Liver (tissue), 3 donors: ENCODE data around the gene KCND2.

Experiments
- FOXA1 ChIP-seq: IDR thresholded peaks from 2 replicates; pipeline ENCODE4 v1.6.1; 2016; ENCODE audit warnings: antibody characterized with exemption
- NR2F2 ChIP-seq: IDR thresholded peaks from 2 replicates; pipeline ENCODE4 v1.6.1; 2016; ENCODE audit warnings: antibody characterized with exemption
- RAD21 ChIP-seq, 2 donors: IDR thresholded peaks; 2 replicates each; pipeline ENCODE4 v1.6.1; 2016; ENCODE audit warnings: antibody characterized with exemption in 2 of 2, mild to moderate bottlenecking in 2 of 2
- REST ChIP-seq: IDR thresholded peaks from 2 replicates; pipeline ENCODE4 v1.6.1; 2016; ENCODE audit warnings: antibody characterized with exemption, mild to moderate bottlenecking
- RXRA ChIP-seq, 2 donors: IDR thresholded peaks; 2 replicates each; pipeline ENCODE4 v1.6.1; 2017 to 2018; ENCODE audit warnings: antibody characterized with exemption in 2 of 2, mild to moderate bottlenecking in 1 of 2
- SP1 ChIP-seq: IDR thresholded peaks from 2 replicates; pipeline ENCODE4 v1.6.1; 2018; ENCODE audit warnings: antibody characterized with exemption, mild to moderate bottlenecking
- TAF1 ChIP-seq: conservative IDR thresholded peaks from 2 replicates; pipeline ENCODE4 v1.6.1; 2016; ENCODE audit warnings: antibody characterized with exemption, mild to moderate bottlenecking
- YY1 ChIP-seq: IDR thresholded peaks from 2 replicates; pipeline ENCODE4 v1.6.1; 2016; ENCODE audit warnings: antibody characterized with exemption, mild to moderate bottlenecking
- TF ChIP-seq, protein P1 (sequence below): fragments of 150-350 bp; IDR thresholded peaks from 2 replicates; pipeline ENCODE4 v1.5.1; 2017; ENCODE audit warnings: improper control_type of control experiment, low read depth, low read length; ENCODE audit not compliant: missing input control
- TF ChIP-seq, protein P2 (sequence below): IDR thresholded peaks from 2 replicates; pipeline ENCODE4 v1.6.1; 2016; ENCODE audit warnings: antibody characterized with exemption
- donor health status: healthy.
- donor health status: healthy.

DNA sequence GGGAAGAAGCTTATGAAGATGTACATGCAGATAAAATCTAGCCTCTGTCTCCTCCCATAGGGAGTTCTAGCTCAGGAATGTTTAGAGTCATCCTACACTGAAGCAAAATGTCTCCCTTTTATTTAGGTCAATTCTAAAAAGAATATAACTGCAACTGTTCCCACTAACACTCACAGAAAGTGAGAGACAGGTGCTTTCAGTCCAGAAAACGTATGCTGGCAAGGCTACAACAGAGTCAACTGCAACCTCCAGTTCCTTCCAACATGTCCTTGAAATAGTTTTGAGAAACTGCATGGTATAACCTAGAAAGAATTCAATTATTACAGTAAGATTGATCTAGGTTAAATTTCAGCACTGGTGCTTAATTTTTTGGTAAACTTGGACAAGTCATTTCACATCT, 46.8 kb upstream of the KCND2 start:
- TF ChIP-seq RAD21 (IDR thresholded peaks at IDR 0.05) (no peak), RXRA (IDR thresholded peaks at IDR 0.05) (no peak), TAF1 (no peak), SP1 (no peak), REST (no peak), NR2F2 (no peak), FOXA1 (no peak), YY1 (no peak)
- TF ChIP-seq, protein P1, sequence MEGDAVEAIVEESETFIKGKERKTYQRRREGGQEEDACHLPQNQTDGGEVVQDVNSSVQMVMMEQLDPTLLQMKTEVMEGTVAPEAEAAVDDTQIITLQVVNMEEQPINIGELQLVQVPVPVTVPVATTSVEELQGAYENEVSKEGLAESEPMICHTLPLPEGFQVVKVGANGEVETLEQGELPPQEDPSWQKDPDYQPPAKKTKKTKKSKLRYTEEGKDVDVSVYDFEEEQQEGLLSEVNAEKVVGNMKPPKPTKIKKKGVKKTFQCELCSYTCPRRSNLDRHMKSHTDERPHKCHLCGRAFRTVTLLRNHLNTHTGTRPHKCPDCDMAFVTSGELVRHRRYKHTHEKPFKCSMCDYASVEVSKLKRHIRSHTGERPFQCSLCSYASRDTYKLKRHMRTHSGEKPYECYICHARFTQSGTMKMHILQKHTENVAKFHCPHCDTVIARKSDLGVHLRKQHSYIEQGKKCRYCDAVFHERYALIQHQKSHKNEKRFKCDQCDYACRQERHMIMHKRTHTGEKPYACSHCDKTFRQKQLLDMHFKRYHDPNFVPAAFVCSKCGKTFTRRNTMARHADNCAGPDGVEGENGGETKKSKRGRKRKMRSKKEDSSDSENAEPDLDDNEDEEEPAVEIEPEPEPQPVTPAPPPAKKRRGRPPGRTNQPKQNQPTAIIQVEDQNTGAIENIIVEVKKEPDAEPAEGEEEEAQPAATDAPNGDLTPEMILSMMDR: no peak
- TF ChIP-seq, protein P2, sequence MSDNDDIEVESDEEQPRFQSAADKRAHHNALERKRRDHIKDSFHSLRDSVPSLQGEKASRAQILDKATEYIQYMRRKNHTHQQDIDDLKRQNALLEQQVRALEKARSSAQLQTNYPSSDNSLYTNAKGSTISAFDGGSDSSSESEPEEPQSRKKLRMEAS: no peak
